Activated naive CD4-positive, alpha-beta T cell (primary cell): ENCODE data around the gene ARHGEF4.

Experiments
- DNase-seq, 4 experiments: peaks; one replicate each; lab custom pipeline; 2025; lab: John Stamatoyannopoulos, UW

ARHGEF4 gene

DNA sequence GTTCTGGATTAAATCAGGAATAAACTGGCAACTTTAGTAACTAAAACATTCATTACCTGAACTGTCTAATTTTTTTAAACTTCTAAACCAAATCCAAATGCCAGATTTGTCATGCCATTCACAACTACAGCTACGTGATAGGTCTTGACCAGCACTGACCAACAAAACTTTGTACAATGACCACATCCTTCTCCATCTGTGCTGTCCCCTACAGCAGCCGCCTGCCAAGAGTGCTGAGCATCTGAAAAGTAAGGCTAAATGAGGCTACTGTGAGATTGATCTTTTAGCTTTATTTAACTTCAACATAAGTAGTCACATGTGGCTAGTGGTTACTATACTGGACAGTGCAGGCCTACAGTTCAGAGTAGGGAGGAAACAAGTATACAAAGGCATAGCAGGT lies 248.9 kb downstream of the ARHGEF4 start:
- no peak for DNase-seq

DNA sequence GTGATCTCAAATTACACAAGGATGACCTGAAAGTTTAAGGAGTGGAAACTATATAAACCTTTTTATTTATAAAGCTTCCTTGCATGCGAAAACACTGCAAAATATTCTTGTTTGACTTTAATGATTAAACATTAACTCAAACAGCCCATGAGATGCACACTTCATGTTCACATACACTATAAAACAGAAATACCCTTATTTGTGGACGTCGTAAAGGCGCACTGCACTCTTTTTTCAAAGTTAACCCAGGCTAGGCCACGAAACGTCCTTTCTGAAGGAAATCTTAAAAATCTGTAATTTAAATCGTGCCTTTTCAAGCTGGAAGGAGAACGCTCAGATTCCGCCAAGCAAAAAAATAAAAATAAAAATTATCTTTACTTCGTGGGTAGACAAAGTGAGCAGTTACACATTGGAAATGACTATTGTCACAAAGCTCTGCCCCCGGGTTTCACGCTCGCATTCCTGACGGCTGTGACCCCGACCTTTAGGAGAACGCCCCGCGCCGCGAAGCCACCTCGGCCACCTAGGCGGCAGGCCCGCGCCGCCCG lies 255.8 kb downstream of the ARHGEF4 start:
- no peak for DNase-seq

GRCh38 chr2:131093006-131093695 lies 256.4 kb downstream of the ARHGEF4 start, which contains the start of gene FAM168B:
Gene FAM168B (minus strand): TSS chr2:131093460. CDS start chr2:131082646, 10,814 bp downstream.
- peak; percentile 61 to 88 (median 74) for DNase-seq

GRCh38 chr2:131093696-131094462 lies 257.2 kb downstream of the ARHGEF4 start:
- peak in 2 of 4 experiments; percentile 40 to 67 for DNase-seq

DNA sequence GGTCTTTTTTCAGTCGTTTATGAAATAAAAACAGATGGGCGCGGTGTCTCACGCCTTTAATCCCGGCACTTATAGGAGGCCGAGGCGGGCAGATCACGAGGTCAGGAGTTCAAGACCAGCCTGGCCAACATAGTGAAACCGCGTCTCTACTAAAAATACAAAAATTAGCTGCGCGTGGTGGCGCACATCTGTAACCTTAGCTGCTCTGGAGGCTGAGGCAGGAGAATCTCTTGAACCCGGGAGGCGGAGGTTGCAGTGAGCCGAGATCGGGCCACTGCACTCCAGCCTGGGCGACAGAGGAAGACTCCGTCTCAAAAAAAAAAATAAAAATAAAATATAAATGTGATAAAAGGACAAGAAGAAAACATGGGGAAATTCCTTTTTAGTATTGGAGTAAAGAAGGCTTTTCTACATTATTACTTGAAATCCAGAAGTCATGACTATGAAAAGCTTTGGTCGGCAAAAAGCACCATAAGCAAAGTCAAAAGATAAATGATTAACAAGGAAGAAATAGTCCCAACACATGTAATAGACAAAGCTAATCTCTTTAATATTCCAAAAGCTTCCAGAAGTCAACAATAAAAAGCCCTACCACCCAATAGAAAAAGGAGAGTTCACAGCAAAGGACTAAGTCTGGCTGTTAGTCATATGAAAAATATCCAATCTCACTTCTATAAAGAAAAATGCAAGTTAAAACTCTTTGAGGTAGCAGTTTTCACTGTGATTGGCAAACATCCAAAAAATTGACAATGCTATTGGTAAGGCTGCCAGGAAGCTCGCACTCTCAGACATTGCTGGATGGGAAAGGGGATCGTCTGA lies 258.0 kb downstream of the ARHGEF4 start:
- DNase-seq = no peak
